SU-DHL-6 (cell line): Measurements from ENCODE around the gene SNRNP200.

Experiments
- H2AFZ ChIP-seq: fragments of 200-600 bp; sonication (generic); 2 replicates; pipeline ENCODE4 v1.6.1; 2014; ENCODE audit warnings: low read depth, mild to moderate bottlenecking, moderate library complexity, mixed read lengths, antibody characterized with exemption, low read length; ENCODE audit not compliant: severe bottlenecking
- H3F3A ChIP-seq: fragments of 200-600 bp; shearing (Covaris generic); 2 replicates; pipeline ENCODE4 v1.6.0; 2016; ENCODE audit warnings: antibody characterized with exemption, mild to moderate bottlenecking; ENCODE audit not compliant: insufficient read depth
- H3K27ac ChIP-seq: fragments of 200-600 bp; sonication (generic); 2 replicates; pipeline ENCODE4 v1.5.1; 2016; ENCODE audit warnings: low read depth, mild to moderate bottlenecking, low read length, moderate library complexity, mixed read lengths
- H3K27me3 ChIP-seq: fragments of 200-600 bp; sonication (generic), shearing (Covaris generic); 2 replicates; pipeline ENCODE4 v1.6.0; 2014; ENCODE audit warnings: mild to moderate bottlenecking, low read length
- H3K36me3 ChIP-seq: fragments of 200-600 bp; sonication (generic); 2 replicates; pipeline ENCODE4 v1.6.1; 2014; ENCODE audit warnings: mild to moderate bottlenecking, low read length, mixed read lengths
- H3K4me2 ChIP-seq: fragments of 300-600, 200-600 bp; shearing (Covaris generic), sonication (generic); 2 replicates; pipeline ENCODE4 v1.6.0; 2014; ENCODE audit warnings: low read length, low read depth, mild to moderate bottlenecking; ENCODE audit not compliant: poor library complexity, severe bottlenecking
- H3K4me3 ChIP-seq: fragments of 200-600 bp; sonication (generic); 2 replicates; pipeline ENCODE4 v1.5.1; 2014; ENCODE audit warnings: antibody characterized with exemption, low read length, mild to moderate bottlenecking, mixed read lengths; ENCODE audit not compliant: insufficient read depth, poor library complexity, severe bottlenecking
- H3K79me2 ChIP-seq: fragments of 200-600 bp; sonication (generic); 2 replicates; pipeline ENCODE4 v1.6.1; 2014; ENCODE audit warnings: mild to moderate bottlenecking, low read length, moderate library complexity; ENCODE audit not compliant: insufficient read depth
- H3K9ac ChIP-seq: fragments of 200-600 bp; sonication (generic); 2 replicates; pipeline ENCODE4 v1.7.0; 2014; ENCODE audit warnings: mild to moderate bottlenecking, low read length
- H3K9me2 ChIP-seq: fragments of 200-600 bp; sonication (generic); replicated peaks from 2 replicates; pipeline ENCODE4 v1.6.1; 2014; ENCODE audit warnings: low read length; ENCODE audit not compliant: insufficient read depth
- H3K9me3 ChIP-seq: fragments of 200-600 bp; sonication (generic); 2 replicates; pipeline ENCODE4 v1.6.1; 2014; ENCODE audit warnings: low read length, mixed read lengths; ENCODE audit not compliant: insufficient read depth
- H4K20me1 ChIP-seq: fragments of 200-600 bp; sonication (generic); 2 replicates; pipeline ENCODE4 v1.6.1; 2014; ENCODE audit warnings: low read depth, mild to moderate bottlenecking, antibody characterized with exemption, low read length, moderate library complexity, mixed read lengths
- EZH2phosphoT487 ChIP-seq: fragments of 200-600 bp; sonication (generic), shearing (Covaris generic); conservative IDR thresholded peaks from 2 replicates; pipeline ENCODE4 v1.6.1; 2018; ENCODE audit warnings: mild to moderate bottlenecking, antibody characterized with exemption, low read length, moderate library complexity, mixed read lengths
- TF ChIP-seq, protein P1 (sequence below): fragments of 200-600 bp; sonication (generic); IDR thresholded peaks from one replicate; pipeline ENCODE4 v1.5.1; 2017; ENCODE audit warnings: antibody characterized with exemption, mild to moderate bottlenecking, low read length, moderate library complexity; ENCODE audit not compliant: insufficient read depth, poor library complexity, severe bottlenecking

SNRNP200 gene

DNA sequence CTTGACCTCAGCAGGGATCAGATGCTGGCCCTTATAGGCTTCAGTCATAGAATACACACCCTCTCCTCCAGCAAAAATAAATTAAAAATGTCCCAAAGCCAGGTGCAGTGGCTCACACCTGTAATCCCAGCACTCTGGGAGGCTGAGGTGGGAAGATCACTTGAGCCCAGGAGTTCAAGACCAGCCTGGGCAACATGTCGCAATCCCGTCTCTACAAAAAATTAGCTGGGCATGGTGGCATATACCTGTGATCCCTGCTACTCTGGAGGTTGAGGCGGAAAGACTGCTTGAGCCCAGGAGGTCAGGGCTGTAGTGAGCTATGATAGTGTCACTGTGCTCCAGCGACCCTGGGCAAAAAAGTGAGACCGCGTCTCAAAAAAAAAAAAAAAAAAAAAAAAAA lies 24.5 kb upstream of the SNRNP200 start:
- Histone ChIP-seq H3K4me2 (no peak overlapping the region), H3K79me2 (peaks cover 50% of the 10 kb centered on the region), H3K9me2 (no peaks in the 10 kb centered on the region), H4K20me1 (no peaks in the 10 kb centered on the region), H3K36me3 (0 out of 2 replicates have a peak, but pooled peaks cover 3% of the 10 kb centered on the region), H3K9me3 (no peaks in the 10 kb centered on the region), H3K27me3 (no peaks in the 10 kb centered on the region), H3K27ac (no peak overlapping the region), H2AFZ (no peak overlapping the region), H3K9ac (no peak overlapping the region), H3K4me3 (no peak overlapping the region), H3F3A (peaks cover 15% of the 10 kb centered on the region)
- TF ChIP-seq, protein P1, sequence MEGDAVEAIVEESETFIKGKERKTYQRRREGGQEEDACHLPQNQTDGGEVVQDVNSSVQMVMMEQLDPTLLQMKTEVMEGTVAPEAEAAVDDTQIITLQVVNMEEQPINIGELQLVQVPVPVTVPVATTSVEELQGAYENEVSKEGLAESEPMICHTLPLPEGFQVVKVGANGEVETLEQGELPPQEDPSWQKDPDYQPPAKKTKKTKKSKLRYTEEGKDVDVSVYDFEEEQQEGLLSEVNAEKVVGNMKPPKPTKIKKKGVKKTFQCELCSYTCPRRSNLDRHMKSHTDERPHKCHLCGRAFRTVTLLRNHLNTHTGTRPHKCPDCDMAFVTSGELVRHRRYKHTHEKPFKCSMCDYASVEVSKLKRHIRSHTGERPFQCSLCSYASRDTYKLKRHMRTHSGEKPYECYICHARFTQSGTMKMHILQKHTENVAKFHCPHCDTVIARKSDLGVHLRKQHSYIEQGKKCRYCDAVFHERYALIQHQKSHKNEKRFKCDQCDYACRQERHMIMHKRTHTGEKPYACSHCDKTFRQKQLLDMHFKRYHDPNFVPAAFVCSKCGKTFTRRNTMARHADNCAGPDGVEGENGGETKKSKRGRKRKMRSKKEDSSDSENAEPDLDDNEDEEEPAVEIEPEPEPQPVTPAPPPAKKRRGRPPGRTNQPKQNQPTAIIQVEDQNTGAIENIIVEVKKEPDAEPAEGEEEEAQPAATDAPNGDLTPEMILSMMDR = no peak
- no peak for TF ChIP-seq EZH2phosphoT487

GRCh38 chr2:96329456-96329855 lies 24.1 kb upstream of the SNRNP200 start:
- Histone ChIP-seq H3K36me3 (0 out of 2 replicates have a peak, but pooled peaks cover 3% of the 10 kb centered on the region), H3K9me3 (no peaks in the 10 kb centered on the region), H3K79me2 (peaks cover 46% of the 10 kb centered on the region), H3K4me2 (no peak overlapping the region), H2AFZ (no peak overlapping the region), H3K27ac (no peak overlapping the region), H3F3A (peaks cover 13% of the 10 kb centered on the region), H3K27me3 (no peaks in the 10 kb centered on the region), H3K9me2 (no peaks in the 10 kb centered on the region), H3K4me3 (no peak overlapping the region), H3K9ac (no peak overlapping the region), H4K20me1 (no peaks in the 10 kb centered on the region)
- TF ChIP-seq, protein P1 = no peak
- no peak for TF ChIP-seq EZH2phosphoT487

DNA sequence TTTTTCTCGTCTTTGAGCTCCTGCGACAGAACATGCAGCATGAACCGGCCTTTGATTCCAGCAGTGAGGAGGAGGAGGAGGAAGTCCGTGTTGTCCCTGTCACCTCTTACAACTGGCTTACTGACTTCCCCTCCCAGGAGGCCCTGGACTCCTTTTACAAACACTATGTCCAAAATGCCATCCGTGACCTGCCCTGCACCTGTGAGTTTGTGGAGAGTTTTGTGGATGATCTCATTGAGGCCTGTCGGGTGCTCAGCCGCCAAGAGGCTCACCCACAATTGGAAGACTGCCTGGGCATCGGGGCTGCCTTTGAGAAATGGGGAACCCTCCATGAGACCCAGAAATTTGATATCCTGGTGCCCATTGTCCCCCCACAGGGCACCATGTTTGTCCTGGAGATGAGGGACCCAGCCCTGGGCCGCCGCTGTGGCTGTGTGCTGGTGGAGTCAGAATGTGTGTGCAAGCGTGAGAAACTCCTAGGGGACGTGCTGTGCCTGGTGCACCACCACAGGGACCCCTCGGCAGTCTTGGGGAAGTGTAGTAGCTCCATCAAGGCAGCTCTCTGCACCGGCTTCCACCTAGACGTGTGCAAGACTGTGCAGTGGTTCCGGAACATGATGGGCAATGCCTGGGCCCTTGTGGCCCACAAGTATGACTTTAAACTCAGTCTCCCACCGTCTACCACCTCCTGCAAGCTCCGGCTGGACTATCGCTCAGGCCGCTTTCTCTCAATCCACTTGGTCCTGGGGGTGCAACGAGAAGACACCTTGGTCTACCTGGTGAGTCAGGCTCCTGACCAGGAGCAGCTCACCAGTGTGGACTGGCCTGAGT lies 21.9 kb upstream of the SNRNP200 start:
- Histone ChIP-seq H2AFZ (no peak overlapping the region), H3K9ac (no peak overlapping the region), H3K27me3 (no peaks in the 10 kb centered on the region), H3F3A (peaks cover 5% of the 10 kb centered on the region; the same call in 1 of the 2 replicates), H3K4me3 (no peak overlapping the region), H4K20me1 (no peaks in the 10 kb centered on the region), H3K79me2 (peaks cover 46% of the 10 kb centered on the region), H3K36me3 (0 out of 2 replicates have a peak, but pooled peaks cover 3% of the 10 kb centered on the region), H3K27ac (no peak overlapping the region), H3K9me3 (no peaks in the 10 kb centered on the region), H3K4me2 (no peak overlapping the region), H3K9me2 (no peaks in the 10 kb centered on the region)
- TF ChIP-seq EZH2phosphoT487 = no peak
- TF ChIP-seq, protein P1 = no peak
